K562 (cell line): Measurements from ENCODE around the gene PSAP. TPM values are rescaled to one million over a fixed set of nuclear protein-coding genes. Genes with fewer than 3 reads are reported as not detected.

Source experiments
- CGGBP1 ChIP-seq: fragments of 250-450 bp; sonication (Bioruptor Pico); IDR thresholded peaks from 2 replicates; pipeline ENCODE4 v1.9.0; 2021; ENCODE audit warnings: mild to moderate bottlenecking
- CHD2 ChIP-seq: IDR thresholded peaks from 2 replicates; pipeline ENCODE4 v1.6.1; 2011; ENCODE audit warnings: low read depth, low read length
- E2F4 ChIP-seq: sonication (generic); formaldehyde crosslinking; IDR thresholded peaks from 2 replicates; pipeline ENCODE4 v1.8.0; 2022; ENCODE audit warnings: mild to moderate bottlenecking, low read depth, missing genetic modification reagents
- EHMT2 ChIP-seq: fragments of 450-650 bp; IDR thresholded peaks from 2 replicates; pipeline ENCODE4 v1.6.1; 2018; ENCODE audit warnings: antibody characterized with exemption
- HIVEP1 ChIP-seq: fragments of 250-450 bp; sonication (Bioruptor Pico); IDR thresholded peaks from 2 replicates; pipeline ENCODE4 v1.4.0; 2020; ENCODE audit warnings: mild to moderate bottlenecking
- HMG20A ChIP-seq: fragments of 450-650 bp; formaldehyde crosslinking; conservative IDR thresholded peaks from 2 replicates; pipeline ENCODE4 v1.4.0; 2020; ENCODE audit warnings: mild to moderate bottlenecking, mixed read lengths
- NCOA6 ChIP-seq: fragments of 450-650 bp; IDR thresholded peaks from 2 replicates; pipeline ENCODE4 v1.6.1; 2017; ENCODE audit warnings: mild to moderate bottlenecking
- NFATC3 ChIP-seq: fragments of 450-650 bp; IDR thresholded peaks from 2 replicates; pipeline ENCODE4 v1.6.1; 2017; ENCODE audit warnings: mild to moderate bottlenecking
- NFE2 ChIP-seq: IDR thresholded peaks from 2 replicates; pipeline ENCODE4 v1.6.1; 2014; ENCODE audit warnings: antibody characterized with exemption, low read depth
- PKNOX1 ChIP-seq: fragments of 450-650 bp; IDR thresholded peaks from 2 replicates; pipeline ENCODE4 v1.6.1; 2016
- PTTG1 ChIP-seq: fragments of 450-650 bp; IDR thresholded peaks from 2 replicates; pipeline ENCODE4 v1.6.1; 2016; ENCODE audit warnings: low read depth, mild to moderate bottlenecking, missing genetic modification characterization, missing compliant biosample characterization
- PYGO2 ChIP-seq: fragments of 450-650 bp; IDR thresholded peaks from 2 replicates; pipeline ENCODE4 v1.6.1; 2016; ENCODE audit warnings: mild to moderate bottlenecking, missing genetic modification characterization, moderate library complexity, missing compliant biosample characterization
- SMARCB1 ChIP-seq: IDR thresholded peaks from 2 replicates; pipeline ENCODE4 v1.6.1; 2011; ENCODE audit warnings: improper control_type of control experiment, low read depth; ENCODE audit not compliant: insufficient read length
- TCF7 ChIP-seq: sonication (generic); IDR thresholded peaks from 2 replicates; pipeline ENCODE4 v1.6.1; 2016; ENCODE audit warnings: antibody characterized with exemption, borderline replicate concordance
- THRB ChIP-seq: fragments of 450-650 bp; formaldehyde crosslinking; conservative IDR thresholded peaks from 2 replicates; pipeline ENCODE4 v1.4.0; 2022; ENCODE audit warnings: mild to moderate bottlenecking, missing genetic modification characterization
- ZNF12 ChIP-seq: sonication (generic); formaldehyde crosslinking; IDR thresholded peaks from 2 replicates; pipeline ENCODE4 v1.4.0; 2020; ENCODE audit warnings: mild to moderate bottlenecking, missing genetic modification reagents
- ZNF174 ChIP-seq: fragments of 250-450 bp; sonication (Bioruptor Pico); IDR thresholded peaks from 2 replicates; pipeline ENCODE4 v1.4.0; 2020; ENCODE audit warnings: mild to moderate bottlenecking
- ZNF668 ChIP-seq: fragments of 250-450 bp; sonication (Bioruptor Pico); IDR thresholded peaks from 2 replicates; pipeline ENCODE4 v1.8.0; 2022; ENCODE audit warnings: mild to moderate bottlenecking, inconsistent platforms
- polyA plus RNA-seq, 8 experiments: library from polyadenylated mRNA; depleted of rRNA in 4 of 8; stranded (reverse) in 5 of 8; unstranded in 3 of 8; fragments of >200 nt; fragmentation: Nextera tagmentation in 2 of 8; fragmentation: Illumina TruSeq in 1 of 8; extraction: Ambion mirVana in 2 of 8; extraction: Trizol in 1 of 8; gene quantifications; 2 replicates each; pipeline versions ENCODE4 v1.2.1 to v1.2.3, GENCODE V29; 2011 to 2014; ENCODE audit warnings: inconsistent platforms in 1 of 8, missing spikeins in 1 of 8
- total RNA-seq, 7 experiments: library from RNA; depleted of rRNA in 6 of 7; stranded (reverse); fragments of >200 nt in 6 of 7; fragmentation: Illumina TruSeq in 2 of 7; extraction: Trizol in 2 of 7; gene quantifications; 2 replicates each; pipeline versions ENCODE4 v1.2.1 to v1.2.3, GENCODE V29; 2011 to 2021; ENCODE audit warnings: low replicate concordance in 1 of 7
- TF ChIP-seq, protein P1 (sequence below): sonication (generic); formaldehyde crosslinking; IDR thresholded peaks from 2 replicates; pipeline ENCODE4 v1.4.0; 2020; ENCODE audit warnings: mild to moderate bottlenecking, missing genetic modification reagents

PSAP gene
- total and polyA plus RNA-seq, 9 of the 15 experiments (the other 6 are each of a cell fraction or from before 2014, with no cell fraction given), result 245 to 700 (median 429) TPM

DNA sequence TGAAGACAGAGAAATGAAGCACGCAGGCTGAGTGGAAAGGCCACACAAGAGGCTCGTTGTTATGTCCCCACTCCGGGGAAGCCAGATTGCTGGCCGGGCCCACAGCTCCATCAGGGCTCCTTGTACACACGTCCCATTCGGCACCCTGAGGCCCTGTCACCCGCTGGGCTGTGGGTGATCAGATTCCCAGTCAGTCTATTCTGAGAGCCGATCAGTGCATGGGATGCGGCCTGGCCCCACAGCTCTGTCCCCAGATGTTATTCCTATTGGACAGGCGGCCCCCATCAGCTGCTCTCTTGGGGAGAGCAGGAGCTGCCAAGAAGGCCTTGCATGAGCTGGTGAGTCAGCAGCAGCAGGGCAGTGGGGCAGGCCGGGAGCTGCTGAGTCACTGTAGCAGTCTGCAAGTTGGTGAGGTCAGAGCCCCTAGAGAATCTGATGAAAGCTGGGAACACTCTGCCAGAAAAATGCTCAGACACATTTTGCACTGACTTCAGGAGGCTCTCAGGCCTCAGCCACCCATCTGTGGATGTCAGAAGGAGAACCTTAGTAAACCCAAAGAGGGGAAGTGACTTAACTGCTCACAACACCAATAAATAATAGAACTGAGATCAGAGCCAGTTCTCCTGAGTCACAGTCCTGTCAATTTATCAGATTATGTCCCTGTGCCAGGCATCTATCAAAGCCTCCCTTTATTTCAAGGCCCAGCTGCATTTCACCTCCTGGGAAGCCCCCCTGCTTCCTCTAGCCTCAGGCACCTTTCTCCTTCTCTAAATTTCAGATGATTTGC is 9.4 kb upstream of the PSAP start (continued):
- 0 out of 2 replicates have a peak, but pooled peaks have one; percentile 60 for TF ChIP-seq ZNF668 (CRISPR knock-in tag)
- no peak for TF ChIP-seq ZNF174 (CRISPR knock-in tag)
- TF ChIP-seq PTTG1 (tag), result no peak
- TF ChIP-seq, protein P1, sequence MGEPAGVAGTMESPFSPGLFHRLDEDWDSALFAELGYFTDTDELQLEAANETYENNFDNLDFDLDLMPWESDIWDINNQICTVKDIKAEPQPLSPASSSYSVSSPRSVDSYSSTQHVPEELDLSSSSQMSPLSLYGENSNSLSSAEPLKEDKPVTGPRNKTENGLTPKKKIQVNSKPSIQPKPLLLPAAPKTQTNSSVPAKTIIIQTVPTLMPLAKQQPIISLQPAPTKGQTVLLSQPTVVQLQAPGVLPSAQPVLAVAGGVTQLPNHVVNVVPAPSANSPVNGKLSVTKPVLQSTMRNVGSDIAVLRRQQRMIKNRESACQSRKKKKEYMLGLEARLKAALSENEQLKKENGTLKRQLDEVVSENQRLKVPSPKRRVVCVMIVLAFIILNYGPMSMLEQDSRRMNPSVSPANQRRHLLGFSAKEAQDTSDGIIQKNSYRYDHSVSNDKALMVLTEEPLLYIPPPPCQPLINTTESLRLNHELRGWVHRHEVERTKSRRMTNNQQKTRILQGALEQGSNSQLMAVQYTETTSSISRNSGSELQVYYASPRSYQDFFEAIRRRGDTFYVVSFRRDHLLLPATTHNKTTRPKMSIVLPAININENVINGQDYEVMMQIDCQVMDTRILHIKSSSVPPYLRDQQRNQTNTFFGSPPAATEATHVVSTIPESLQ (CRISPR knock-in tag), result 0 out of 2 replicates have a peak, but pooled peaks have one; percentile 16
- TF ChIP-seq CGGBP1 (CRISPR knock-in tag), result 0 out of 2 replicates have a peak, but pooled peaks have one; percentile 35
- no peak for TF ChIP-seq SMARCB1
- no peak for TF ChIP-seq ZNF12 (CRISPR knock-in tag)
- no peak for TF ChIP-seq PYGO2
- TF ChIP-seq NFATC3, result no peak
- peak; percentile 34; the same call in 1 of the 2 replicates for TF ChIP-seq THRB (CRISPR knock-in tag)
- TF ChIP-seq TCF7, result no peak
- no peak for TF ChIP-seq NCOA6
- no peak for TF ChIP-seq CHD2
- peak; percentile 60; the same call in 1 of the 2 replicates for TF ChIP-seq HIVEP1 (CRISPR knock-in tag)
- no peak for TF ChIP-seq EHMT2
- TF ChIP-seq HMG20A (CRISPR knock-in tag), result no peak
- TF ChIP-seq E2F4 (CRISPR knock-in tag), result no peak
- TF ChIP-seq PKNOX1, result peak; percentile 90
- peak; percentile 99 for TF ChIP-seq NFE2
